WTC11 (cell line): Measurements from ENCODE around the gene GNG3. TPM values are rescaled to one million over a fixed set of nuclear protein-coding genes. Genes with fewer than 3 reads are reported as not detected.
"Not testable (repeated sequence)": the region's sequence is repeated elsewhere in the genome, so short reads cannot be mapped to it uniquely, and the experiment has no call there.

Experiments used
- ATAC-seq: fragments of 200-7000 bp; cut with Tn5 transposase; 2 replicates; pipeline ENCODE4 v1.10.0; 2021; ENCODE audit warnings: mild to moderate bottlenecking, moderate library complexity
- CTCF ChIA-PET: fragments of 300-600 bp; sonication (Branson Sonifier 250); formaldehyde crosslinking; loops from one replicate; lab custom pipeline; 2021; ENCODE audit warnings: antibody characterized with exemption; lab: Charles Lee
- POLR2A ChIA-PET: fragments of 350-600 bp; sonication (Branson Sonifier 250); formaldehyde crosslinking; loops from one replicate; lab custom pipeline; 2021; ENCODE audit warnings: antibody characterized with exemption; lab: Charles Lee
- DNase-seq: peaks from one replicate; pipeline ENCODE4 v3.0.0; 2021; ENCODE audit warnings: low spot score
- H3K27ac Mint-ChIP-seq: 2 replicates; pipeline ENCODE4 v1.8.0; 2021; ENCODE audit warnings: mixed read lengths
- H3K27me3 Mint-ChIP-seq: 2 replicates; pipeline ENCODE4 v1.8.0; 2021; ENCODE audit warnings: low read depth, mild to moderate bottlenecking, moderate library complexity, mixed read lengths
- H3K36me3 Mint-ChIP-seq: 2 replicates; pipeline ENCODE4 v1.8.0; 2021; ENCODE audit warnings: mixed read lengths
- H3K4me1 Mint-ChIP-seq: 2 replicates; pipeline ENCODE4 v1.8.0; 2022; ENCODE audit warnings: mixed read lengths
- H3K4me3 Mint-ChIP-seq: 2 replicates; pipeline ENCODE4 v1.8.0; 2021; ENCODE audit warnings: mild to moderate bottlenecking, moderate library complexity, mixed read lengths
- H3K9me3 Mint-ChIP-seq: 2 replicates; pipeline ENCODE4 v1.8.0; 2021; ENCODE audit warnings: mixed read lengths
- FOXJ3 ChIP-seq: sonication (generic); formaldehyde crosslinking; IDR thresholded peaks from 2 replicates; pipeline ENCODE4 v1.9.0; 2021; ENCODE audit warnings: missing genetic modification reagents, mild to moderate bottlenecking, borderline replicate concordance
- FOXK1 ChIP-seq: sonication (generic); formaldehyde crosslinking; IDR thresholded peaks from 2 replicates; pipeline ENCODE4 v1.8.0; 2022; ENCODE audit warnings: mild to moderate bottlenecking, moderate library complexity, missing genetic modification reagents
- GABPB1 ChIP-seq: sonication (generic); formaldehyde crosslinking; IDR thresholded peaks from 2 replicates; pipeline ENCODE4 v1.8.1; 2023; ENCODE audit warnings: mild to moderate bottlenecking, missing genetic modification reagents
- IRF2 ChIP-seq: sonication (generic); formaldehyde crosslinking; IDR thresholded peaks from 2 replicates; pipeline ENCODE4 v1.8.0; 2022; ENCODE audit warnings: low read depth, missing genetic modification reagents, borderline replicate concordance
- JUN ChIP-seq: sonication (generic); formaldehyde crosslinking; IDR thresholded peaks from 2 replicates; pipeline ENCODE4 v1.8.0; 2023; ENCODE audit warnings: mild to moderate bottlenecking, missing genetic modification reagents
- MYBL2 ChIP-seq: sonication (generic); formaldehyde crosslinking; IDR thresholded peaks from 2 replicates; pipeline ENCODE4 v1.8.1; 2023; ENCODE audit warnings: mild to moderate bottlenecking, moderate library complexity, missing genetic modification reagents
- NFYB ChIP-seq: sonication (generic); formaldehyde crosslinking; conservative IDR thresholded peaks from 2 replicates; pipeline ENCODE4 v1.8.0; 2022; ENCODE audit warnings: low read depth, missing genetic modification reagents
- NR2C2 ChIP-seq: sonication (generic); formaldehyde crosslinking; IDR thresholded peaks from 2 replicates; pipeline ENCODE4 v1.8.0; 2022; ENCODE audit warnings: mild to moderate bottlenecking, missing genetic modification reagents
- SP1 ChIP-seq: sonication (generic); formaldehyde crosslinking; conservative IDR thresholded peaks from 2 replicates; pipeline ENCODE4 v1.8.1; 2022; ENCODE audit warnings: missing genetic modification reagents
- TEAD1 ChIP-seq: sonication (generic); formaldehyde crosslinking; IDR thresholded peaks from 2 replicates; pipeline ENCODE4 v1.8.0; 2022; ENCODE audit warnings: mild to moderate bottlenecking, missing genetic modification reagents
- TEAD4 ChIP-seq: sonication (generic); formaldehyde crosslinking; IDR thresholded peaks from 2 replicates; pipeline ENCODE4 v1.8.0; 2022; ENCODE audit warnings: mild to moderate bottlenecking, missing genetic modification reagents
- ZNF416 ChIP-seq: fragments of 250-450 bp; sonication (Bioruptor Pico); IDR thresholded peaks from 2 replicates; pipeline ENCODE4 v1.9.0; 2021; ENCODE audit warnings: mild to moderate bottlenecking, inconsistent platforms
- total RNA-seq: library from RNA; stranded (reverse); gene quantifications from 3 replicates; pipeline ENCODE4 v1.2.3, GENCODE V29; 2021
- TF ChIP-seq, protein P1 (sequence below): fragments of 250-450 bp; sonication (Bioruptor Pico); IDR thresholded peaks from 2 replicates; pipeline ENCODE4 v1.9.0; 2021; ENCODE audit warnings: mild to moderate bottlenecking
- TF ChIP-seq, protein P2 (sequence below): fragments of 250-450 bp; sonication (Bioruptor Pico); IDR thresholded peaks from 2 replicates; pipeline ENCODE4 v1.9.0; 2021; ENCODE audit warnings: moderate library complexity, mild to moderate bottlenecking, inconsistent platforms, borderline replicate concordance
- TF ChIP-seq, protein P3 (sequence below): sonication (generic); formaldehyde crosslinking; IDR thresholded peaks from 2 replicates; pipeline ENCODE4 v1.8.1; 2022; ENCODE audit warnings: low read depth, mild to moderate bottlenecking, moderate library complexity, missing genetic modification reagents, borderline replicate concordance
- TF ChIP-seq, protein P4 (sequence below): sonication (generic); formaldehyde crosslinking; IDR thresholded peaks from 2 replicates; pipeline ENCODE4 v1.8.0; 2023; ENCODE audit warnings: missing genetic modification reagents
- TF ChIP-seq, protein P5 (sequence below): sonication (generic); formaldehyde crosslinking; IDR thresholded peaks from 2 replicates; pipeline ENCODE4 v1.8.0; 2022; ENCODE audit warnings: mild to moderate bottlenecking, missing genetic modification reagents

The GNG3 gene
- total RNA-seq, 1 experiment from 2014 or later: 6.0 TPM

DNA sequence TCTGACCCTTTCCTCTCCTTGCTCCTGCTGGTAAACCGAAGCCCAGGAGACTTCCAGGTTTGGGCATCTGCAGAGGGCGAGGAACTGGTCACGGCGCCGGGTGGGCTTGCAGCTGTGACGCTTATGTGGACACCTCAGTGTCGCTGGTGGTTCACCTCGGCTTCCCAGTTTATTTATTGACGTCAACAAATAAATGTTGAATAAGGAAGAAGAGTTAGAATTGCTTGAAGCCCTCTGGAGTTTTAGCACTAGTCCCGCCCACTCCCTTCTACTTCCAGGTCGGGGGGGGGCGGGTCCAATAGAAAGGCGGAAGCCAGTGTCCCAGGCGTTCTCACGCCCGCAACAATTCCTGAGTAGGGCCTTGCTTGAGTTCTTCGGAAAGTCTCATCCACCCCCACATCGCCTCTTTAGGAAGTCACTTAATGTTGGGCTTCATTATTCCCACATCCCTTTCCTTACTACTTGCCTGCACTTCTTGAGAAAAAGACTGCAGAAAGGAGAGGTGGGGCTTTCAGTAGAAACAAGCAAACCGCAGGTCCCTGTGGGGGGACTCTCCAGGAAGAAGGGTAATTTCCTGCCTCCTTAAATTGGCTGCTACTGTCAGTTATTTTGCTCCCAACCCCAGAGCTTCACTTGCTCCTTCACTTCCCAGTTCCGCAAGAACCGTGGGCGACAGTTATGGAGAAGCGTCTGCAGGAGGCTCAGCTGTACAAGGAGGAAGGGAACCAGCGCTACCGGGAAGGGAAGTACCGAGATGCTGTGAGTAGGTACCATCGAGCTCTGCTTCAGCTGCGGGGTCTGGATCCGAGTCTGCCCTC lies 20.9 kb downstream of the GNG3 start, which contains the start of gene TTC9C:
Gene TTC9C, plus strand, starts transcription at position 316 of the 818 bp plus-strand sequence. Its CDS starts 363 bp downstream, at position 679.
- peaks cover 4% of the 10 kb centered on the region; the same call in 1 of the 2 replicates for H3K27me3 Mint-ChIP-seq

DNA sequence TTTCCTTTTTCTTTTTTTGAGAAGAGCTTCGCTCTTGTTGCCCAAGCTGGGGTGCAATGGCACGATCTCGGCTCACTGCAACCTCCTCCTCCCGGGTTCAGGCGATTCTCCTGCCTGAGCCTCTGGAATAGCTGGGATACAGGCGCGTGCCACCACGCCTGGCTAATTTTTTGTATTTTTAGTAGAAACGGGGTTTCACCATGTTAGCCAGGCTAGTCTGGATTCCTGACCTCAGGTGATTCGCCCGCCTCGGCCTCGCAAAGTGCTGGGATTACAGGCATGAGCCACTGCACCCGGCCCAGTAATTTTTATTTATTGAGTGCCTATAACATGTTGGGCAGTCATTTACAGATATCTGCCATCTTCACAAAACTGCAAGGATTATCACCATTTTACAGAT lies 22.6 kb downstream of the GNG3 start:
- Mint-ChIP-seq H3K4me1 (peaks cover 16% of the 10 kb centered on the region), H3K4me3 (peak overlapping the region; percentile 98), H3K36me3 (peaks cover 20% of the 10 kb centered on the region), H3K27ac (peak overlapping the region; percentile 41)
- POLR2A ChIA-PET: interaction anchor here (0.6 to 2.6 kb wide), 5 partner anchors 21 to 174 kb away, joined by 3 to 8 read pairs (median 6); partner anchors contain the start of genes BSCL2, GNG3 and TUT1
- not testable (repeated sequence) for ATAC-seq, H3K9me3 Mint-ChIP-seq, DNase-seq, H3K27me3 Mint-ChIP-seq
- CTCF ChIA-PET: interaction anchor here (0.7 to 7.6 kb wide), 6 partner anchors 20 to 57 kb away, joined by 3 to 59 read pairs (median 10); partner anchors contain the start of genes POLR2G, TAF6L, TMEM179B and ZBTB3

More for the DNA sequence above, 20.9 kb downstream of the GNG3 start, which contains the start of gene TTC9C:
- no peaks in the 10 kb centered on the region for H3K9me3 Mint-ChIP-seq
- DNase-seq (peak; percentile 78), ATAC-seq (peak; percentile 32)
- peaks cover 33% of the 10 kb centered on the region for H3K36me3 Mint-ChIP-seq
- peaks cover 25% of the 10 kb centered on the region for H3K4me1 Mint-ChIP-seq
- ChIA-PET POLR2A (interaction anchor here (1.0 to 4.2 kb wide), 13 partner anchors 19 to 154 kb away, joined by 3 to 34 read pairs (median 8); partner anchors contain the start of genes BSCL2, C11orf98, CSKMT and GNG3), CTCF (interaction anchor here (1.0 to 7.6 kb wide), 16 partner anchors 13 to 1193 kb away, joined by 3 to 59 read pairs (median 4); partner anchors contain the start of genes BSCL2, GNG3, MTA2 and POLR2G)
- H3K4me3 Mint-ChIP-seq: peak within 1 kb of the TSS; percentile 98
- H3K27ac Mint-ChIP-seq: peak within 1 kb of the TSS; percentile 100
- peak; percentile 81; the same call in 1 of the 2 replicates for TF ChIP-seq MYBL2 (CRISPR knock-in tag)
- TF ChIP-seq, protein P1, sequence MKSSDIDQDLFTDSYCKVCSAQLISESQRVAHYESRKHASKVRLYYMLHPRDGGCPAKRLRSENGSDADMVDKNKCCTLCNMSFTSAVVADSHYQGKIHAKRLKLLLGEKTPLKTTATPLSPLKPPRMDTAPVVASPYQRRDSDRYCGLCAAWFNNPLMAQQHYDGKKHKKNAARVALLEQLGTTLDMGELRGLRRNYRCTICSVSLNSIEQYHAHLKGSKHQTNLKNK: no peak
- TF ChIP-seq NR2C2: peak; percentile 85
- peak; percentile 72 for TF ChIP-seq SP1 (CRISPR knock-in tag)
- TF ChIP-seq, protein P2, sequence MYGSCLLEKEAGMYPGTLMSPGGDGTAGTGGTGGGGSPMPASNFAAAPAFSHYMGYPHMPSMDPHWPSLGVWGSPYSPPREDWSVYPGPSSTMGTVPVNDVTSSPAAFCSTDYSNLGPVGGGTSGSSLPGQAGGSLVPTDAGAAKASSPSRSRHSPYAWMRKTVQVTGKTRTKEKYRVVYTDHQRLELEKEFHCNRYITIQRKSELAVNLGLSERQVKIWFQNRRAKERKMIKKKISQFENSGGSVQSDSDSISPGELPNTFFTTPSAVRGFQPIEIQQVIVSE (CRISPR knock-in tag): no peak
- TF ChIP-seq FOXJ3 (CRISPR knock-in tag): no peak
- TF ChIP-seq TEAD1 (CRISPR knock-in tag): peak; percentile 28; the same call in 1 of the 2 replicates
- TF ChIP-seq FOXK1 (CRISPR knock-in tag): 0 out of 2 replicates have a peak, but pooled peaks have one; percentile 10
- TF ChIP-seq, protein P3, sequence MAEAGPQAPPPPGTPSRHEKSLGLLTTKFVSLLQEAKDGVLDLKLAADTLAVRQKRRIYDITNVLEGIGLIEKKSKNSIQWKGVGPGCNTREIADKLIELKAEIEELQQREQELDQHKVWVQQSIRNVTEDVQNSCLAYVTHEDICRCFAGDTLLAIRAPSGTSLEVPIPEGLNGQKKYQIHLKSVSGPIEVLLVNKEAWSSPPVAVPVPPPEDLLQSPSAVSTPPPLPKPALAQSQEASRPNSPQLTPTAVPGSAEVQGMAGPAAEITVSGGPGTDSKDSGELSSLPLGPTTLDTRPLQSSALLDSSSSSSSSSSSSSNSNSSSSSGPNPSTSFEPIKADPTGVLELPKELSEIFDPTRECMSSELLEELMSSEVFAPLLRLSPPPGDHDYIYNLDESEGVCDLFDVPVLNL (CRISPR knock-in tag): no peak
- TF ChIP-seq, protein P4, sequence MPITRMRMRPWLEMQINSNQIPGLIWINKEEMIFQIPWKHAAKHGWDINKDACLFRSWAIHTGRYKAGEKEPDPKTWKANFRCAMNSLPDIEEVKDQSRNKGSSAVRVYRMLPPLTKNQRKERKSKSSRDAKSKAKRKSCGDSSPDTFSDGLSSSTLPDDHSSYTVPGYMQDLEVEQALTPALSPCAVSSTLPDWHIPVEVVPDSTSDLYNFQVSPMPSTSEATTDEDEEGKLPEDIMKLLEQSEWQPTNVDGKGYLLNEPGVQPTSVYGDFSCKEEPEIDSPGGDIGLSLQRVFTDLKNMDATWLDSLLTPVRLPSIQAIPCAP: 0 out of 2 replicates have a peak, but pooled peaks have one; percentile 48
- 0 out of 2 replicates have a peak, but pooled peaks have one; percentile 13 for TF ChIP-seq NFYB
- peak; percentile 44; the same call in 1 of the 2 replicates for TF ChIP-seq GABPB1
- no peak for TF ChIP-seq JUN
- TF ChIP-seq, protein P5, sequence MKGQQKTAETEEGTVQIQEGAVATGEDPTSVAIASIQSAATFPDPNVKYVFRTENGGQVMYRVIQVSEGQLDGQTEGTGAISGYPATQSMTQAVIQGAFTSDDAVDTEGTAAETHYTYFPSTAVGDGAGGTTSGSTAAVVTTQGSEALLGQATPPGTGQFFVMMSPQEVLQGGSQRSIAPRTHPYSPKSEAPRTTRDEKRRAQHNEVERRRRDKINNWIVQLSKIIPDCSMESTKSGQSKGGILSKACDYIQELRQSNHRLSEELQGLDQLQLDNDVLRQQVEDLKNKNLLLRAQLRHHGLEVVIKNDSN: 0 out of 2 replicates have a peak, but pooled peaks have one; percentile 15
- TF ChIP-seq TEAD4 (CRISPR knock-in tag): no peak
- TF ChIP-seq IRF2: no peak
- TF ChIP-seq ZNF416: no peak
- TF ChIP-seq, all 79 proteins: peak for 9
